ENCODE measurements around the gene RPIA.
"Not testable (repeated sequence)": the region's sequence is repeated elsewhere in the genome, so short reads cannot be mapped to it uniquely, and the experiment has no call there.

RPIA gene

DNA sequence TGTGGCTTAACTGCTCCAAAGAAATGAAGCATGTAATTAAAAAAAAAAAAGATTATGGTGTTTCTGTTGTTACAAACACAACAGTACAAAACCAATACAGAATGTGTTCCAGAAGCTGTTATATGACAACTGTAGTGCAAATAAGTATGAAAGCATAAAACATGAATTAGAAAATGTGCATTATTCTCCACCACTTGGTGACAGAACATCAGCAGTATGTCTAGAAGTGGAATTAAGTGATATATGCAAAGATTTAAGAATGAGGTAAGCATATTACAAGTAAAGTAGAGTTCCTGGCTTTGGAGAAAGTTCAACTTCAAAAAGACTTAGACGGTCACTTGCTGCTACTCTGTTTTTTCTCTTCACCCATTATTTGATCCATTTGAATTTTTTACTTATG is 105.0 kb downstream of the RPIA start:
- DNase-seq = not testable (repeated sequence)

GRCh38 chr2:88797164-88797563 is 105.7 kb downstream of the RPIA start:
- not testable (repeated sequence) for DNase-seq

Data from cortex of kidney (tissue), 1 donor.